Activated naive CD4-positive, alpha-beta T cell treated with Interleukin-2 at 50 U/mL for 16 hours (primary cell): ENCODE results near the gene TNIK.

Experiments used
- DNase-seq: peaks from one replicate; pipeline ENCODE4 v3.0.0-alpha.2; 2020

The TNIK gene

GRCh38 chr3:171221104-171221503 is 239.1 kb downstream of the TNIK start:
- no peak for DNase-seq

- no peak for DNase-seq
Observed at GRCh38 chr3:171219258-171219657, 240.9 kb downstream of the TNIK start.

GRCh38 chr3:171218069-171218468 is 242.1 kb downstream of the TNIK start:
- no peak for DNase-seq

- DNase-seq, result no peak
Observed at GRCh38 chr3:171213907-171214306, 246.3 kb downstream of the TNIK start.

GRCh38 chr3:171213178-171213577 is 247.0 kb downstream of the TNIK start:
- no peak for DNase-seq

- DNase-seq, result no peak
Observed at GRCh38 chr3:171212648-171213047, 247.6 kb downstream of the TNIK start.

GRCh38 chr3:171206283-171206682 is 253.9 kb downstream of the TNIK start:
- DNase-seq, result no peak

- DNase-seq, result no peak
Observed at GRCh38 chr3:171204942-171205341, 255.3 kb downstream of the TNIK start.

- no peak for DNase-seq
Observed at GRCh38 chr3:171201825-171202224, 258.4 kb downstream of the TNIK start.

- no peak for DNase-seq
Observed at GRCh38 chr3:171200750-171201088, 259.5 kb downstream of the TNIK start.

- DNase-seq, result no peak
Observed at GRCh38 chr3:171200052-171200749, 260.0 kb downstream of the TNIK start.

GRCh38 chr3:171199473-171199829 is 260.8 kb downstream of the TNIK start:
- no peak for DNase-seq

- DNase-seq, result no peak
Observed at GRCh38 chr3:171198781-171199472, 261.3 kb downstream of the TNIK start.

GRCh38 chr3:171195686-171196085 is 264.5 kb downstream of the TNIK start:
- no peak for DNase-seq

GRCh38 chr3:171194965-171195364 is 265.2 kb downstream of the TNIK start:
- DNase-seq, result no peak

- DNase-seq, result no peak
Observed at GRCh38 chr3:171193693-171194092, 266.5 kb downstream of the TNIK start.

GRCh38 chr3:171192176-171192854 is 267.9 kb downstream of the TNIK start:
- no peak for DNase-seq

- no peak for DNase-seq
Observed at GRCh38 chr3:171190668-171191067, 269.5 kb downstream of the TNIK start.

- DNase-seq, result no peak
Observed at GRCh38 chr3:171189394-171190080, 270.7 kb downstream of the TNIK start.

- no peak for DNase-seq
Observed at GRCh38 chr3:171187706-171188290, 272.4 kb downstream of the TNIK start.

GRCh38 chr3:171186817-171187500 is 273.2 kb downstream of the TNIK start:
- no peak for DNase-seq

GRCh38 chr3:171186383-171186782 is 273.8 kb downstream of the TNIK start:
- DNase-seq, result no peak

GRCh38 chr3:171185959-171186358 is 274.2 kb downstream of the TNIK start:
- no peak for DNase-seq
